Forelimb muscle (tissue), 1 donor: Measurements from ENCODE around the gene ETV7. TPM values are rescaled to one million over a fixed set of nuclear protein-coding genes. Genes with fewer than 3 reads are reported as not detected.

ENCODE experiments used
- DNase-seq: peaks from one replicate; pipeline ENCODE4 v3.0.0-alpha.2; 2013; ENCODE audit warnings: low read depth
- polyA plus RNA-seq: library from polyadenylated mRNA; unstranded; fragments of 120-200 nt; gene quantifications from one replicate; pipeline ENCODE4 v1.2.1, GENCODE V29; 2013; ENCODE audit not compliant: insufficient read length

ETV7 gene
- polyA plus RNA-seq, 1 donor, result not detected

- no peak for DNase-seq
These were observed 3.4 kb downstream of the ETV7 start for GRCh38 chr6:36384095-36384494.

GRCh38 chr6:36383606-36384005, 3.9 kb downstream of the ETV7 start:
- no peak for DNase-seq

GRCh38 chr6:36382976-36383375, 4.5 kb downstream of the ETV7 start:
- DNase-seq, result no peak

- DNase-seq, result no peak
These were observed 5.7 kb downstream of the ETV7 start for GRCh38 chr6:36381502-36382389.

GRCh38 chr6:36380166-36380565, 7.3 kb downstream of the ETV7 start:
- DNase-seq, result no peak

- no peak for DNase-seq
These were observed 8.5 kb downstream of the ETV7 start for GRCh38 chr6:36378936-36379335.

- DNase-seq, result no peak
These were observed 9.1 kb downstream of the ETV7 start for GRCh38 chr6:36378243-36378920.

- DNase-seq, result no peak
These were observed 9.9 kb downstream of the ETV7 start for GRCh38 chr6:36377594-36377993.

GRCh38 chr6:36376742-36377141, 10.7 kb downstream of the ETV7 start:
- DNase-seq, result no peak

- DNase-seq, result no peak
These were observed 11.3 kb downstream of the ETV7 start for GRCh38 chr6:36376183-36376582.

GRCh38 chr6:36375644-36376155, 11.8 kb downstream of the ETV7 start:
- no peak for DNase-seq

- no peak for DNase-seq
These were observed 12.5 kb downstream of the ETV7 start for GRCh38 chr6:36374972-36375371.

GRCh38 chr6:36374194-36374593, 13.3 kb downstream of the ETV7 start:
- no peak for DNase-seq

GRCh38 chr6:36373368-36374019, 14.0 kb downstream of the ETV7 start:
- no peak for DNase-seq

GRCh38 chr6:36372088-36372487, 15.4 kb downstream of the ETV7 start:
- no peak for DNase-seq

- DNase-seq, result no peak
These were observed 16.3 kb downstream of the ETV7 start for GRCh38 chr6:36371211-36371610.

GRCh38 chr6:36370638-36371037, 16.8 kb downstream of the ETV7 start:
- no peak for DNase-seq

- no peak for DNase-seq
These were observed 18.3 kb downstream of the ETV7 start for GRCh38 chr6:36368921-36369865.

GRCh38 chr6:36368421-36368820, 19.0 kb downstream of the ETV7 start:
- DNase-seq, result no peak

GRCh38 chr6:36367743-36368142, 19.7 kb downstream of the ETV7 start:
- no peak for DNase-seq
